DMS114 treated with DMSO at 0.1 percent for 48 hours (cell line): ENCODE results near the gene HDGF.
A peak's percentile ranks its signal among the peaks of the same experiment; 100 is the strongest.

Experiments used
- DNase-seq: peaks from one replicate; lab custom pipeline; 2025; ENCODE audit not compliant: unreplicated experiment; lab: John Stamatoyannopoulos, UW

Gene HDGF

GRCh38 chr1:156746728-156747631 is 4.5 kb downstream of the HDGF start:
- peak; percentile 65 for DNase-seq

- no peak for DNase-seq
These were observed 5.1 kb downstream of the HDGF start for GRCh38 chr1:156746406-156746727.

GRCh38 chr1:156745881-156746280 is 5.6 kb downstream of the HDGF start:
- DNase-seq, result no peak

GRCh38 chr1:156744786-156745419 is 6.6 kb downstream of the HDGF start:
- DNase-seq, result no peak

GRCh38 chr1:156744344-156744743 is 7.1 kb downstream of the HDGF start:
- DNase-seq, result no peak

- no peak for DNase-seq
These were observed 7.8 kb downstream of the HDGF start for GRCh38 chr1:156743367-156744302.

- DNase-seq, result no peak
These were observed 8.7 kb downstream of the HDGF start for GRCh38 chr1:156742801-156743200.

GRCh38 chr1:156742017-156742416 is 9.5 kb downstream of the HDGF start:
- DNase-seq, result no peak

GRCh38 chr1:156741481-156741983 is 9.9 kb downstream of the HDGF start:
- DNase-seq, result no peak

- peak; percentile 100 for DNase-seq
These were observed 10.6 kb downstream of the HDGF start, which contains the start of gene MRPL24 for GRCh38 chr1:156740741-156741480. TSS of gene MRPL24 (minus strand) at chr1:156741088. CDS start at chr1:156738704, 2,384 bp downstream.

- DNase-seq, result no peak
These were observed 11.2 kb downstream of the HDGF start for GRCh38 chr1:156740237-156740740.

GRCh38 chr1:156738916-156739315 is 12.6 kb downstream of the HDGF start:
- no peak for DNase-seq

- no peak for DNase-seq
These were observed 13.1 kb downstream of the HDGF start for GRCh38 chr1:156738407-156738806.

- no peak for DNase-seq
These were observed 17.4 kb downstream of the HDGF start for GRCh38 chr1:156733989-156734584.

- peak; percentile 99 for DNase-seq
These were observed 22.6 kb downstream of the HDGF start, which contains the start of gene ISG20L2 for GRCh38 chr1:156728599-156729462. TSS of gene ISG20L2 (minus strand) at chr1:156728766. CDS start at chr1:156727652, 1,114 bp downstream.

GRCh38 chr1:156727926-156728598 is 23.4 kb downstream of the HDGF start, which contains the start of gene METTL25B:
TSS of gene METTL25B (plus strand) at chr1:156728469. CDS start at chr1:156729105, 636 bp downstream.
- DNase-seq, result peak; percentile 85

- no peak for DNase-seq
These were observed 24.0 kb downstream of the HDGF start for GRCh38 chr1:156727492-156727891.
